GM12891 (cell line): ENCODE data around the gene AMBP.
"Not testable (repeated sequence)": the region's sequence is repeated elsewhere in the genome, so short reads cannot be mapped to it uniquely, and the experiment has no call there.

Experiments
- DNase-seq: peaks from one replicate; pipeline ENCODE4 v3.0.0; 2011; ENCODE audit warnings: low spot score; ENCODE audit not compliant: insufficient read length
- FAIRE-seq: peaks from 2 replicates; lab custom pipeline; 2011; peaks lifted over from hg19 to GRCh38; lab: Jason Lieb, UNC
- PAX5 ChIP-seq: IDR thresholded peaks from 2 replicates; pipeline ENCODE4 v1.6.1; 2011; ENCODE audit warnings: low read length, moderate library complexity, mild to moderate bottlenecking; ENCODE audit not compliant: insufficient read depth, severe bottlenecking
- POLR2A ChIP-seq: IDR thresholded peaks from 2 replicates; pipeline ENCODE4 v1.6.1; 2011; ENCODE audit warnings: low read depth, low read length, control low read depth
- POLR2AphosphoS5 ChIP-seq: IDR thresholded peaks from 2 replicates; pipeline ENCODE4 v1.6.1; 2011; ENCODE audit warnings: low read depth, low read length, control low read depth
- POU2F2 ChIP-seq: IDR thresholded peaks from 2 replicates; pipeline ENCODE4 v1.6.1; 2011; ENCODE audit warnings: low read depth, mild to moderate bottlenecking, control low read depth, low read length, moderate library complexity
- SPI1 ChIP-seq: IDR thresholded peaks from 2 replicates; pipeline ENCODE4 v1.6.1; 2011; ENCODE audit warnings: low read depth, low read length, control low read depth
- TAF1 ChIP-seq: IDR thresholded peaks from 2 replicates; pipeline ENCODE4 v1.6.1; 2011; ENCODE audit warnings: low read depth, low read length, control low read depth

The AMBP gene

GRCh38 chr9:114046237-114046755 lies 31.8 kb downstream of the AMBP start:
- FAIRE-seq (no peak), DNase-seq (no peak)
- TF ChIP-seq PAX5 (no peak), POU2F2 (no peak), POLR2A (no peak), SPI1 (no peak), TAF1 (no peak), POLR2AphosphoS5 (no peak)

- not testable (repeated sequence) for DNase-seq, FAIRE-seq
Measured at GRCh38 chr9:114043660-114044059, 34.4 kb downstream of the AMBP start.

GRCh38 chr9:114039484-114039883 lies 38.6 kb downstream of the AMBP start:
- TF ChIP-seq PAX5 (no peak), POU2F2 (no peak), TAF1 (no peak), POLR2A (no peak), SPI1 (no peak), POLR2AphosphoS5 (no peak)
- FAIRE-seq, result no peak
- DNase-seq, result no peak

GRCh38 chr9:114038724-114039313 lies 39.3 kb downstream of the AMBP start:
- FAIRE-seq, result no peak
- no peak for TF ChIP-seq POLR2AphosphoS5
- no peak for TF ChIP-seq SPI1
- TF ChIP-seq POU2F2, result no peak
- no peak for TF ChIP-seq TAF1
- TF ChIP-seq PAX5, result no peak
- no peak for TF ChIP-seq POLR2A
- DNase-seq, result no peak

- FAIRE-seq (no peak), DNase-seq (no peak)
- TF ChIP-seq POLR2A (no peak), SPI1 (no peak), PAX5 (no peak), TAF1 (no peak), POLR2AphosphoS5 (no peak), POU2F2 (no peak)
Measured at GRCh38 chr9:114037961-114038723, 40.0 kb downstream of the AMBP start.

GRCh38 chr9:114037249-114037648 lies 40.9 kb downstream of the AMBP start:
- no peak for TF ChIP-seq POLR2A
- TF ChIP-seq SPI1, result no peak
- no peak for TF ChIP-seq TAF1
- no peak for TF ChIP-seq POLR2AphosphoS5
- TF ChIP-seq PAX5, result no peak
- TF ChIP-seq POU2F2, result no peak
- FAIRE-seq (no peak), DNase-seq (no peak)

GRCh38 chr9:114035845-114036801 lies 42.0 kb downstream of the AMBP start:
- FAIRE-seq (no peak), DNase-seq (no peak)
- TF ChIP-seq SPI1, result no peak
- TF ChIP-seq POU2F2, result no peak
- no peak for TF ChIP-seq POLR2AphosphoS5
- no peak for TF ChIP-seq TAF1
- TF ChIP-seq POLR2A, result no peak
- TF ChIP-seq PAX5, result no peak

GRCh38 chr9:114035221-114035844 lies 42.8 kb downstream of the AMBP start:
- FAIRE-seq (no peak), DNase-seq (no peak)
- TF ChIP-seq TAF1 (no peak), POLR2AphosphoS5 (no peak), SPI1 (no peak), PAX5 (no peak), POU2F2 (no peak), POLR2A (no peak)

GRCh38 chr9:114034661-114035062 lies 43.4 kb downstream of the AMBP start:
- DNase-seq, result no peak
- TF ChIP-seq POLR2A (no peak), SPI1 (no peak), PAX5 (no peak), TAF1 (no peak), POU2F2 (no peak), POLR2AphosphoS5 (no peak)
- FAIRE-seq, result no peak
